Common myeloid progenitor, CD34-positive (primary cell): Measurements from ENCODE around the gene FBXO22.
"Not testable (repeated sequence)": the region's sequence is repeated elsewhere in the genome, so short reads cannot be mapped to it uniquely, and the experiment has no call there.

Experiments
- CTCF ChIA-PET: fragments of 350-600 bp; sonication (Branson Sonifier 250); formaldehyde crosslinking; loops from one replicate; lab custom pipeline; 2021; ENCODE audit warnings: antibody characterized with exemption; lab: Charles Lee
- POLR2A ChIA-PET: fragments of 350-600 bp; sonication (Branson Sonifier 250); formaldehyde crosslinking; loops from one replicate; lab custom pipeline; 2021; ENCODE audit warnings: antibody characterized with exemption; lab: Charles Lee
- DNase-seq, 3 donors: peaks; one replicate each; pipeline versions ENCODE4 v3.0.0 to v3.0.0-alpha.2; 2013
- H3K27ac ChIP-seq, 2 experiments: 1 replicate in 1 of 2; 2 replicates in 1 of 2; pipeline ENCODE4 v1.7.0; 2013; ENCODE audit warnings: inconsistent platforms in 2 of 2, low read length in 2 of 2, mild to moderate bottlenecking in 2 of 2, low read depth in 1 of 2, moderate library complexity in 1 of 2; ENCODE audit not compliant: severe bottlenecking in 2 of 2, insufficient read depth in 1 of 2, poor library complexity in 1 of 2
- H3K27me3 ChIP-seq, 5 experiments: replicated peaks in 2 of 5; 1 replicate in 3 of 5; 2 replicates in 2 of 5; pipeline versions ENCODE4 v1.6.1 to v1.7.0; 2013; ENCODE audit warnings: low read length in 4 of 5, mild to moderate bottlenecking in 2 of 5, moderate library complexity in 2 of 5, inconsistent platforms in 1 of 5; ENCODE audit not compliant: insufficient read depth in 5 of 5, control insufficient read depth in 4 of 5
- H3K36me3 ChIP-seq, 4 experiments: 1 replicate in 2 of 4; 2 replicates in 2 of 4; pipeline versions ENCODE4 v1.6.1 to v1.7.0; 2013; ENCODE audit warnings: low read length in 3 of 4, control low read depth in 1 of 4, mild to moderate bottlenecking in 1 of 4; ENCODE audit not compliant: control insufficient read depth in 4 of 4, insufficient read depth in 4 of 4
- H3K4me1 ChIP-seq, 4 experiments: 1 replicate in 3 of 4; 2 replicates in 1 of 4; pipeline versions ENCODE4 v1.6.1 to v1.7.1; 2013; ENCODE audit warnings: low read length in 3 of 4, mild to moderate bottlenecking in 3 of 4, control low read depth in 1 of 4, inconsistent platforms in 1 of 4, moderate library complexity in 1 of 4; ENCODE audit not compliant: control insufficient read depth in 4 of 4, insufficient read depth in 4 of 4; ENCODE audit errors: control extremely low read depth in 1 of 4
- H3K4me3 ChIP-seq, 7 experiments: 1 replicate in 4 of 7; 2 replicates in 3 of 7; pipeline versions ENCODE4 v1.5.1 to v1.7.0; 2013; ENCODE audit warnings: mild to moderate bottlenecking in 7 of 7, low read length in 6 of 7, moderate library complexity in 6 of 7, inconsistent platforms in 2 of 7, low read depth in 2 of 7, control low read depth in 1 of 7; ENCODE audit not compliant: insufficient read depth in 4 of 7, control insufficient read depth in 1 of 7; ENCODE audit errors: extremely low read depth in 1 of 7
- H3K9me3 ChIP-seq, 5 experiments: 1 replicate in 4 of 5; 2 replicates in 1 of 5; pipeline versions ENCODE4 v1.6.1 to v1.7.1; 2013; ENCODE audit warnings: low read length in 4 of 5, mild to moderate bottlenecking in 2 of 5, inconsistent platforms in 1 of 5, low read depth in 1 of 5, moderate library complexity in 1 of 5; ENCODE audit not compliant: control insufficient read depth in 4 of 5, insufficient read depth in 2 of 5; ENCODE audit errors: control extremely low read depth in 1 of 5
- WGBS: methylation state at CpG from one replicate; pipeline ENCODE4 v1.1.5; 2013; ENCODE audit not compliant: insufficient coverage; 5-methylcytosine and 5-hydroxymethylcytosine counted together

Gene FBXO22

GRCh38 chr15:75887178-75887577, 16.5 kb upstream of the FBXO22 start:
- no peak overlapping the region for H3K27ac ChIP-seq
- ChIA-PET POLR2A (interaction anchor here (1.1 kb wide), 1 partner anchor 15 kb away, joined by 3 read pairs; no protein-coding TSS in a partner anchor), CTCF (interaction anchor here (0.7 to 1.9 kb wide), 3 partner anchors 8 to 13 kb away, joined by 3 to 5 read pairs (median 3); no protein-coding TSS in a partner anchor)
- no peaks in the 10 kb centered on the region for H3K9me3 ChIP-seq
- DNase-seq = no peak
- peaks cover 2 to 7% (median 6%) of the 10 kb centered on the region in 4 experiments for H3K4me1 ChIP-seq
- 100% methylated on average over 1 of the region's 1 CpG for WGBS
- no peaks in the 10 kb centered on the region for H3K27me3 ChIP-seq
- H3K4me3 ChIP-seq = no peak overlapping the region
- peaks cover 12 to 23% (median 22%) of the 10 kb centered on the region in 4 experiments for H3K36me3 ChIP-seq

- Histone ChIP-seq H3K27me3 (no peaks in the 10 kb centered on the region), H3K9me3 (no peaks in the 10 kb centered on the region), H3K27ac (peak overlapping the region in 1 of 2 experiments; percentile 16), H3K36me3 (peaks cover 10 to 16% (median 13%) of the 10 kb centered on the region in 4 experiments), H3K4me1 (peaks cover 2 to 7% (median 6%) of the 10 kb centered on the region in 4 experiments), H3K4me3 (no peak overlapping the region)
- DNase-seq = peak in 2 of 3 donors; percentile 52 to 61
- ChIA-PET CTCF (interaction anchor here (1.3 to 1.4 kb wide), 3 partner anchors 10 to 82 kb away, joined by 3 to 4 read pairs (median 3); no protein-coding TSS in a partner anchor), POLR2A (no interaction called here)
These were observed 11.8 kb upstream of the FBXO22 start for GRCh38 chr15:75891895-75892294.

GRCh38 chr15:75895731-75896130, 7.9 kb upstream of the FBXO22 start:
- peak in 1 of 3 donors; percentile 14 for DNase-seq
- POLR2A ChIA-PET = no interaction called here
- WGBS = no CpG with 5 or more reads among the region's 2 CpGs
- Histone ChIP-seq H3K4me3 (no peak overlapping the region), H3K27me3 (no peaks in the 10 kb centered on the region), H3K27ac (no peak overlapping the region), H3K4me1 (peaks cover 2 to 7% (median 6%) of the 10 kb centered on the region in 4 experiments), H3K36me3 (peaks cover 2 to 15% (median 10%) of the 10 kb centered on the region in 4 experiments), H3K9me3 (no peaks in the 10 kb centered on the region)
- CTCF ChIA-PET = no interaction called here

- ChIA-PET POLR2A (no interaction called here), CTCF (interaction anchor here (1.8 kb wide), 1 partner anchor 13 kb away, joined by 5 read pairs; no protein-coding TSS in a partner anchor)
- H3K27ac ChIP-seq = no peak overlapping the region
- DNase-seq = no peak
- H3K9me3 ChIP-seq = no peaks in the 10 kb centered on the region
- H3K27me3 ChIP-seq = no peaks in the 10 kb centered on the region
- peaks cover 8 to 31% (median 20%) of the 10 kb centered on the region in 4 experiments for H3K4me1 ChIP-seq
- peaks cover 4 to 18% (median 12%) of the 10 kb centered on the region in 4 experiments for H3K36me3 ChIP-seq
- no peak overlapping the region for H3K4me3 ChIP-seq
These were observed 3.1 kb upstream of the FBXO22 start for GRCh38 chr15:75900577-75900976.

- no peaks in the 10 kb centered on the region for H3K9me3 ChIP-seq
- POLR2A ChIA-PET = interaction anchor here (1.2 kb wide), 1 partner anchor 14 kb away, joined by 3 read pairs; no protein-coding TSS in a partner anchor
- CTCF ChIA-PET = interaction anchor here (0.6 to 1.5 kb wide), 4 partner anchors 10 to 27 kb away, joined by 3 to 4 read pairs (median 4); no protein-coding TSS in a partner anchor
- H3K4me3 ChIP-seq = no peak overlapping the region
- DNase-seq = peak; percentile 42 to 86 (median 79)
- 20% methylated on average over 7 of the region's 8 CpGs for WGBS
- no peaks in the 10 kb centered on the region for H3K27me3 ChIP-seq
- H3K36me3 ChIP-seq = peaks cover 10 to 23% (median 18%) of the 10 kb centered on the region in 4 experiments
- peaks cover 8 to 31% (median 20%) of the 10 kb centered on the region in 4 experiments for H3K4me1 ChIP-seq
- H3K27ac ChIP-seq = peak overlapping the region in 1 of 2 experiments; percentile 52
These were observed 1.5 kb upstream of the FBXO22 start for GRCh38 chr15:75902129-75902557.

- ChIA-PET POLR2A (no interaction called here), CTCF (interaction anchor here (0.6 kb wide), 1 partner anchor 133 kb away, joined by 4 read pairs; no protein-coding TSS in a partner anchor)
- peaks cover 8 to 31% (median 20%) of the 10 kb centered on the region in 4 experiments for H3K4me1 ChIP-seq
- H3K9me3 ChIP-seq = no peaks in the 10 kb centered on the region
- H3K36me3 ChIP-seq = peaks cover 10 to 27% (median 17%) of the 10 kb centered on the region in 4 experiments
- no peak for DNase-seq
- no peaks in the 10 kb centered on the region for H3K27me3 ChIP-seq
- H3K4me3 ChIP-seq = no peak overlapping the region
- H3K27ac ChIP-seq = no peak overlapping the region
- WGBS = 98% methylated on average over 5 of the region's 5 CpGs
These were observed 1.6 kb downstream of the FBXO22 start for GRCh38 chr15:75905231-75905630.

- DNase-seq, H3K27me3 ChIP-seq, H3K4me1 ChIP-seq, H3K9me3 ChIP-seq, CTCF ChIA-PET, H3K27ac ChIP-seq, POLR2A ChIA-PET, H3K4me3 ChIP-seq: not testable (repeated sequence)
- 86% methylated on average over 1 of the region's 3 CpGs for WGBS
- peaks cover 17 to 38% (median 27%) of the 10 kb centered on the region in 4 experiments for H3K36me3 ChIP-seq
These were observed 6.7 kb downstream of the FBXO22 start for GRCh38 chr15:75910355-75910754.
